ENCODE measurements around the gene PLXNB2.
"Not testable (repeated sequence)": the region's sequence is repeated elsewhere in the genome, so short reads cannot be mapped to it uniquely, and the experiment has no call there.

PLXNB2 gene

DNA sequence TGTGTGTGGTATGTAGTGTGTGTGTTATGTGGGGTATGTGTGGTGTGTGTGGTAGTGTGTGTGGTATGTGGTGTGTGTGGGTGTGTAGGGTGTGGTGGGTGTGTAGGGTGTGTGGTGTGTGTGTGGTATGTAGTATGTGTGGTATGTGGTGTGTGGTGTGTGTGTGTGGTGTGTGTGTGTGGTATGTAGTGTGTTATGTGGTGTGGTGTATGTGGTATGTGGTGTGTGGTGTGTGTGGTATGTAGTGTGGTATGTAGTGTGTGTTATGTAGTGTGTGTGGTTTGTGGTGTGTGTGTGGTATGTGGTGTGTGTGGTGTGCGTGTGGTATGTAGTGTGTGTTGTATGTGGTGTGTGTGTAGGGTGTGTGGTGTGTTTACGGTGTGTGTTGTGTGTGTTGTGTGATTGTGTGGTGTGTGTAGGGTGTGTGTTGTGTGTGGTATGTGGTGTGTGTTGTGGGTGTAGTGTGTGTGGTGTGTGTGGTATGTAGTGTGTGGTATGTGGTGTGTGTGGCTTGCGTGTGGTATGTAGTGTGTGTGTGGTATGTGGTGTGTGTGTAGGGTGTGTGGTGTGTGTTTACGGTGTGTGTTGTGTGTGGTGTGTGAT, 31.5 kb upstream of the PLXNB2 start:
- Histone ChIP-seq H3K4me1 (ENCODE audit: insufficient read depth, low read length) (peaks cover 6% of the 10 kb centered on the region), H3K36me3 (ENCODE audit: insufficient read depth, low read length) (no peaks in the 10 kb centered on the region), H2AFZ (ENCODE audit: low read depth, low read length) (no peak overlapping the region), H3K9me3 (ENCODE audit: low read length) (no peaks in the 10 kb centered on the region), H3K27me3 (ENCODE audit: insufficient read depth, low read length) (no peaks in the 10 kb centered on the region), H3K4me3 (ENCODE audit: low read length) (no peak overlapping the region)

DNA sequence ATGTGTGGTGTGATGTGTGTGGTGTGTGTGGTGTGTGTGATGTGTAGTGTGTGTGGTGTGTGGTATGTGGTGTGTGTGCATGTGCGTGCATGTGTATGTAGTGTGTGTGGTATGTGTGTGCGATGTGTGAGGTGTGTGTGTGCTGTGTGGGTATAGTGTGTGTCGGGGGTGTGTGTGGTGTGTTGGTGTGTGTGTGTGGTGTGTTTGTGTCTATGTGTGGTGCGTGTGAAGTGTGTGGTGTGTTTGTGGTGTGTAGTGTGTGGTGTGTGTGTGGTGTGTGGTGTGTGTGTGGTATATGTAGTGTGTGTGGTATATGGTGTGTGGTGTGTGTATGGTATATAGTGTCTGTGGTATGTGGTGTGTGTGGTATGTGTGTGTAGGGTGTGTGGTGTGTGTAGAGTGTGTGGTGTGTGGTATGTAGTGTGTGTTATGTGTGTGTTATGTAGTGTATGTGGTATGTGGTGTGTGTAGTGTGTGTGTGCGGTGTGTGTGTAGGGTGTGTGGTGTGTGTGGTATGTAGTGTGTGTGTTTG, 30.7 kb upstream of the PLXNB2 start:
- Histone ChIP-seq H3K27me3 (ENCODE audit: insufficient read depth, low read length) (no peaks in the 10 kb centered on the region), H2AFZ (ENCODE audit: low read depth, low read length) (no peak overlapping the region), H3K36me3 (ENCODE audit: insufficient read depth, low read length) (no peaks in the 10 kb centered on the region), H3K4me1 (ENCODE audit: insufficient read depth, low read length) (peaks cover 6% of the 10 kb centered on the region), H3K9me3 (ENCODE audit: low read length) (no peaks in the 10 kb centered on the region), H3K4me3 (ENCODE audit: low read length) (no peak overlapping the region)

DNA sequence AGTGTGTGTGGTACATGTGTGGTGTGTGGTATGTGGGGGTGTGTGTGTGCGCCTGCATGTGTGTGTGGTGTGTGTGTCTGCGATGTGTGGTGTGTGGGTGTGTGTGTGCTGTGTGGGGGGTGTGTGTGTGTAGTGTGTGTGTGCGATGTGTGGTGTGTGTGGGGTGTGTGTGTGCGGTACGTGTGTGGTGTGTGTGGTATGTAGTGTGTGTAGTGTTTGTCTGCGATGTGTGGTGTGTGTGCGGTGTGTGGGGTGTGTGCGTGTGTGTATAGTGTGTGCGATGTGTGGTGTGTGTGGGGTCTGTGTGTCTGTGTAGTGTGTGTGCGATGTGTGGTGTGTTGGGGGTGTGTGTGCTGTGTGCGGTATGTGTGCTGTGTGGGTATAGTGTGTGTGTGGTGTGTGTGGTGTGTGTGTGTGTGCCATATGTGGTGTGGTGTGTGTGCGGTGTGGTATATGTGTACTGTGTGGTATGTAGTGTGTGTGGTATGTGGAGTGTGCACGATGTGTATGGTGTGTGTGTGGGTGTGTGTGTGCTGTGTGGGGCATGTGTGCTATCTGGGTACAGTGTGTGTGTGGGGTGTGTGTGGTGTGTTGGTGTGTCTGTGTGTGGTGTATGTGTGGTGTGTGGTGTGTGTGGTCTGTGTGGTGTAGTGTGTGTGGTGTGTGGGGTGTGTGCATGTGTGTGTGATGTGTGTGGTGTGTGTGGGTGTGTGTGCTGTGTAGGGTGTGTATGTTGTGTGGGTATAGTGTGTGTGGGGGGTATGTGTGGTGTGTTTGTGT, 30.0 kb upstream of the PLXNB2 start:
- Histone ChIP-seq H3K4me3 (ENCODE audit: low read length) (no peak overlapping the region), H3K4me1 (ENCODE audit: insufficient read depth, low read length) (peaks cover 4% of the 10 kb centered on the region), H3K9me3 (ENCODE audit: low read length) (no peaks in the 10 kb centered on the region), H2AFZ (ENCODE audit: low read depth, low read length) (no peak overlapping the region), H3K27me3 (ENCODE audit: insufficient read depth, low read length) (no peaks in the 10 kb centered on the region), H3K36me3 (ENCODE audit: insufficient read depth, low read length) (no peaks in the 10 kb centered on the region)

DNA sequence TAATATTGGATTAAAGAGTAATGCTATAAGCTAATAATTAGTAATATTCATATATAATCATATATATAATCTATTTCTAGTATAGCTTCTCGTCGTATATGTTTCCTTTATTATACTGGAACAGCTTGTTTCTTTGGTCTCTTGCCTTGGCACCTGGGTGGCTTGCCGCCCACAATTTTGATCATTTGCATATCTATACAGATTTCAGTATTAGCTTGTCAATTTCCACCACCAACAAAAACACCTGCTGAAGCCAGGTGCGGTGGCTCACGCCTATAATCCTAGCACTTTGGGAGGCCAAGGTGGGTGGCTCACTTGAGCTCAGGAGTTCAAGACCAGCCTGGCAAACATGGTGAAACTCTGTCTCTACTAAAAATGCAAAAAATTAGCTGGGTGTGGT, 27.0 kb upstream of the PLXNB2 start:
- not testable (repeated sequence) for H3K4me3 ChIP-seq (ENCODE audit: low read length); H2AFZ ChIP-seq (ENCODE audit: low read depth, low read length); H3K27me3 ChIP-seq (ENCODE audit: insufficient read depth, low read length); H3K4me1 ChIP-seq (ENCODE audit: insufficient read depth, low read length); H3K9me3 ChIP-seq (ENCODE audit: low read length); H3K36me3 ChIP-seq (ENCODE audit: insufficient read depth, low read length)

DNA sequence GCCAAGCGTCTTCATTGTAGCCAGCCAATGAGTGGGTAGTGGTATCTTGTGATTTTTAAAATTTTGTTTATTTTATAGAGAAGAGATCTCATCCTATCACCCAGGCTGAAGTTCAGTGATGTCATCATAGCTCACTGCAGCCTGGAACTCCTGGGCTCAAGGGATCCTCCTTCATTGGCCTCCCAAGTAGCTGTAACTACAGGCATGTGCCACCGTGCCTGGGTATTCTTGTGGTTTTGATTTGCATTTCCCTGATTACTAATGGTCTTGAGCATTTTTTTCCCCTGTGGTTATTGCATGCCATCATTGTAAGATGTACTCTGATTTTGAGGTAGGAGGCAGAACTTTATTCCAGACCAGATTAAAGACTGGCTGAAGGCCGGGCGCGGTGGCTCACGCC, 21.8 kb upstream of the PLXNB2 start:
- Histone ChIP-seq H3K4me3 (ENCODE audit: low read length) (no peak overlapping the region), H3K9me3 (ENCODE audit: low read length) (no peaks in the 10 kb centered on the region), H2AFZ (ENCODE audit: low read depth, low read length) (no peak overlapping the region), H3K27me3 (ENCODE audit: insufficient read depth, low read length) (no peaks in the 10 kb centered on the region), H3K36me3 (ENCODE audit: insufficient read depth, low read length) (no peaks in the 10 kb centered on the region), H3K4me1 (ENCODE audit: insufficient read depth, low read length) (peaks cover 18% of the 10 kb centered on the region)

DNA sequence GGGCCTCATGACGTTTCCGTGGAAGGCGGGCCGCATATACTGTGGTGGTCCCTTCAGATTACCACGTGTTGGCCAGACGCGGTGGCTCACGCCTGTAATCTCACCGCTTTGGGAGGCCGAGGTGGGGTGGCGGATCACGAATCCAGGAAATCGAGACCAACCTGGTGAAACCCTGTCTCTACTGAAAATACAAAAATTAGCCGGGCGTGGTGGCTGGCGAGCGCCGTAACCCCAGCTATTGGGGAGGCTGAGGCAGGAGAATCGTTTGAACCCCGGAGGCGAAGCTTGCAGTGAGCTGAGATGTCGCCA, 20.2 kb upstream of the PLXNB2 start:
- H3K27me3 ChIP-seq (ENCODE audit: insufficient read depth, low read length), result no peaks in the 10 kb centered on the region
- H3K4me1 ChIP-seq (ENCODE audit: insufficient read depth, low read length), result peaks cover 18% of the 10 kb centered on the region
- no peaks in the 10 kb centered on the region for H3K9me3 ChIP-seq (ENCODE audit: low read length)

DNA sequence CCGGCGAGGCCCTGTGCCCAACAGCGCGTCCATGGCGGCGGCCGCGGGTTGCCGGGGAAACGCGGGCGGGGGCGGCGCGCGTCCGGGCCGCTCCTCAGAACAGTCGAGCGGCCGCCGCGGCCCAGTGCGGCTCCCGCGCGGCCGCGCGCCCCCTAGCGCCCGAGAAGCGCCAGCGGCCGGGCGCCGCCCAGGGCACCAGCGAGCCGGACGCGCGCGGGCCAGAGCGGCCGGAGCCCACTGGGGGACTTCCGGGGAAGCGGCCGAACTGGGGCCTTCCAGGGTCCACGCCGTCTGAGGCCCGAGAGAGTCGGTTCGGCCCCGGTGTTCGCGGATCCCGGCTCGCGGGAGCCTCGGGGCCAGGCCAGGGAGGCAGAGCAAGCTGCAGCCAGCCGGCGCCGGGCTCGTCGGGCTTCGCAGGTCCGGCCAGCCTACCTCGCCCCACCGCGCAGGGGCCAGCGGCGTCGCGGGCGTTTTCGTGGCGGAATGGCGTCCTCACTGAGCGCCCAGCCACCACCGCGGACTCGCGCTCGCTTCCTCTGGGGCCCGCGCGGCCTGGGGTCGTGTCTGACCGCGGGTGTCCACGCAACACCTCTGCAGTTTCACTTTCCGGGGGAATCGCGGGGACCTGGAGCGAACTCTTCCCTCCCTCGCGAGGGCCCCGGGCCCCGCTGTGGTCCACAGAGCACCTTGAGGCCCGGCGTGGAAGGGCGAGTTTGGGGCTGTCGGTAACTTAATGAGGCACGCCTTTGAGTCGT, 19.7 kb upstream of the PLXNB2 start, which contains the start of gene DENND6B:
Gene DENND6B, minus strand, starts transcription at position 57 of the 755 bp plus-strand sequence. Its CDS starts 24 bp downstream, at position 33.
- Histone ChIP-seq H2AFZ (ENCODE audit: low read depth, low read length) (peak within 1 kb of the TSS; percentile 88), H3K4me1 (ENCODE audit: insufficient read depth, low read length) (peaks cover 18% of the 10 kb centered on the region)

More for the DNA sequence above, 20.2 kb upstream of the PLXNB2 start:
- Histone ChIP-seq H3K36me3 (ENCODE audit: insufficient read depth, low read length) (no peaks in the 10 kb centered on the region), H2AFZ (ENCODE audit: low read depth, low read length) (peak overlapping the region; percentile 88), H3K4me3 (ENCODE audit: low read length) (peak overlapping the region; percentile 59)

DNA sequence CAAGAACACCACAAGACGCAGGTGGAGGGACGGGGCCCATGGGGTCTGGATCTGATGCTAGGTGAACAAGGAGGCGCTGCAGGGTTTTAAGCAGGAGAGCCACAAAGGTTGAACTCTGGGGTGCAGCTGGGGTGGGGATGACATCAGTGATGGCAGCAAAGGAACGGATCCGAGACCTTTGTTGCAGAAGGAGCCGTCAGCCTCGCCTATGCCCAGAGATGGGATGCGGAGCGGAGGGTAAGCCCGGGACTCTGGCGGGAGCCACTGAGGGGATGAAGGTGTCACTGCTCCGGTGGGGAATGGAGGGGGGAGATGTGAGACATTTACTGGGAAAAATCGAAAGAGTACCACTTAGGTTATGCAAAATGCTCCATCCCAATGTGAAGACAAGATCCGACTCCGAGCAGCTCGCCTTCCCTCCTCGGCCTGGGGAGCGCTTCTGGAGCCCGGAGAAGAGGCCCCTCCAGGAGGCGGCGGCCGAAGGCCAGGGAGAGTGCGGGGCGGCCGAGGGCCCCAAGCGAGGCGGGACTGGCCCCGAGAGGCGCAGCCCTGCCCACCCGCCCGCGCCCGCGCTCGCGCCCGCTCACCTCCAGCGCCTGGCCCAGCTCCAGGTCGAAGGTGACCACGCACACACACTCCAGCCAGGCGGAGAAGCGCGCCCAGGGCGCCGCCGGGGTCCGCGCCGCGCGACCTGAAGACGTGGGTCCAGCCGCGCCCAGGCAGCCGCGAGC, 18.9 kb upstream of the PLXNB2 start:
- Histone ChIP-seq H3K36me3 (ENCODE audit: insufficient read depth, low read length) (no peaks in the 10 kb centered on the region), H2AFZ (ENCODE audit: low read depth, low read length) (no peak overlapping the region), H3K4me1 (ENCODE audit: insufficient read depth, low read length) (peaks cover 18% of the 10 kb centered on the region), H3K4me3 (ENCODE audit: low read length) (peak overlapping the region; percentile 59), H3K9me3 (ENCODE audit: low read length) (no peaks in the 10 kb centered on the region), H3K27me3 (ENCODE audit: insufficient read depth, low read length) (no peaks in the 10 kb centered on the region)

More for the DNA sequence above, 19.7 kb upstream of the PLXNB2 start, which contains the start of gene DENND6B:
- Histone ChIP-seq H3K9me3 (ENCODE audit: low read length) (no peaks in the 10 kb centered on the region), H3K27me3 (ENCODE audit: insufficient read depth, low read length) (no peaks in the 10 kb centered on the region), H3K36me3 (ENCODE audit: insufficient read depth, low read length) (no peaks in the 10 kb centered on the region), H3K4me3 (ENCODE audit: low read length) (peak within 1 kb of the TSS; percentile 59)

DNA sequence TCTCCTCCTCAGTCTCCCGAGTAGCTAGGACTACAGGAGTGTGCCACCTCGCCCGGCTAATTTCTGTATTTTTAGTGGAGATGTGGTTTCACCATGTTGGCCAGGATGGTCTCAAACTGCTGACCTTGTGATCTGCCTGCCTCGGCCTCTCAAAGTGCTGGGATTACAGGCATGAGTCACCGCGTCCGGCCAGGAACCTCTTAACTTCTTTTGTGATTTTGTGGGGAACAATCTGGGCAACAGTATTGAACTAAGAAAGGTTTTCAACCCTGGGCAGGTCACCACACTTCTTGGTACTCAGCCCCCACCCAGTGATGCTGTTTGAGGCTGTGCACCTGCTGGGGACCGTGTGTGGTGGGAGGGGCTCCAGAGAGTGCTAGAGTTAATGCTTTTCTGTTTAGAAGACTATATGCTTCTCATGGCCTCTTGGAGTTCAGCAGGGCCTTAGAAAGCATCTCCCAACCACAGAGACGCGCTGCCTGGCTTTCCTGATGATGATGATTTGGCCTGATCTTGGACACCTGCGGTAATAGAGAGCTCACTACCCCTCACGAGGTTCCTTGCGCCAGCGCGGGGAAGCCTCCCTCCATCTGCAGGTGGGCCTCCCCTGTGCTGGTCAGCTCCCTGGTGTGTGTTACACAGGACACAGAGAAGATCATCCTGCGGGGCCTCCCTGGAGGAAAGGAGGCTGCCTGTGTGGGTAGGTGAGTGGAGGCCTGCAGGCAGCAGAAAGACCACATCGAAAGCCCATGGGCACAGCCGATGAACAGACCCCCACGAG, 18.2 kb upstream of the PLXNB2 start:
- Histone ChIP-seq H3K27me3 (ENCODE audit: insufficient read depth, low read length) (no peaks in the 10 kb centered on the region), H3K36me3 (ENCODE audit: insufficient read depth, low read length) (no peaks in the 10 kb centered on the region), H3K4me3 (ENCODE audit: low read length) (peak overlapping the region; percentile 59), H3K9me3 (ENCODE audit: low read length) (no peaks in the 10 kb centered on the region), H2AFZ (ENCODE audit: low read depth, low read length) (no peak overlapping the region), H3K4me1 (ENCODE audit: insufficient read depth, low read length) (peaks cover 18% of the 10 kb centered on the region)

DNA sequence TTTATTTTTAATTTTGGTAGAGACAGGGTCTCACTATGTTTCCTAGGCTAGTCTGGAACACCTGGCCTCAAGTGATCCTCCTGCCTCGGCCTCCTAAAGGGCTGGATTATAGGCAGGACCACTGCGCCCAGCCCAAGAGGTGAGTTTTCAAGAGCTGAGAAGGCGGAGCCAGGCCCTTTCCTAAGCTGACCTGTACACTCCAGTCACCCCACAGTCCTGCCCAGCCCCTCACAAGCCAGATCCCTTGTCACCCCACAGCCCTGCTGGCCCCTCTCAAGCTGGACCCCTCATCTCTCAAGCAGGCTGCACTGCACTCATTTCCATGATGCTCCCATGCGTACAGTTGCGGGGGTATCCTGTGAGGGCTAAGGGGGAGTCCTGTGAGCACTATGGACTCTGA, 16.5 kb upstream of the PLXNB2 start:
- Histone ChIP-seq H3K4me1 (ENCODE audit: insufficient read depth, low read length) (peaks cover 18% of the 10 kb centered on the region), H2AFZ (ENCODE audit: low read depth, low read length) (no peak overlapping the region), H3K36me3 (ENCODE audit: insufficient read depth, low read length) (no peaks in the 10 kb centered on the region), H3K27me3 (ENCODE audit: insufficient read depth, low read length) (no peaks in the 10 kb centered on the region), H3K9me3 (ENCODE audit: low read length) (no peaks in the 10 kb centered on the region), H3K4me3 (ENCODE audit: low read length) (no peak overlapping the region)

DNA sequence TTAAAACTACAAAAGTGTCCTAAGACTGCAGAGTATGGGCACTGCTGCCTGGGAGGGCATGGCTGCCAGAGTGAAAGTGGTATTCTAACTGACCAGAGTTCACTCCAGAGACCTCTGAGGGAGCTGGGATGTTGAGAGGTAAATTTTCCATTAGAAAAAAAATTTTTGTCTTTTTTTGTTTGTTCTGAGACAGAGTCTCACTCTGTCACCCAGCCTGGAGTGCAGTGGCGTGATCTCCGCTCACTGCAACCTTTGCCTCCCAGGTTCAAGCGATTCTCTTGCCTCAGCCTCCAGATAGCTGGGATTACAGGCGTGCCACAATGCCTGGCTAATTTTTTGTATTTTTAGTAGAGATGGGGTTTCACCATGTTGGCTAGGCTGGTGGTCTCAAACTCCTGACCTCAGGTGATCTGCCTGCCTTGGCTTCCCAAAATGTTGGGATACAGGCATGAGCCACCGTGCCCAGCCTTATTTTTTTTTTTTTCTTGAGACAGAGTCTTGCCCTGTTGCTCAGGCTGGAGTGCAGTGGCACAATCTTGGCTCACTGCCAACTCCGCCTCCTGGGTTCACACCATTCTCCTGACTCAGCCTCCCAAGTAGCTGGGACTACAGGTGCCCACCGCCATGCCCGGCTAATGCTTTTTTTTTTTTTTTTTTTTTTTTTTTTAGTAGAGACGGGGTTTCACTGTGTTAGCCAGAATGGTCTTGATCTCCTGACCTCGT, 15.1 kb upstream of the PLXNB2 start:
- not testable (repeated sequence) for H3K9me3 ChIP-seq (ENCODE audit: low read length); H2AFZ ChIP-seq (ENCODE audit: low read depth, low read length); H3K36me3 ChIP-seq (ENCODE audit: insufficient read depth, low read length); H3K27me3 ChIP-seq (ENCODE audit: insufficient read depth, low read length); H3K4me3 ChIP-seq (ENCODE audit: low read length)
- peaks cover 13% of the 10 kb centered on the region for H3K4me1 ChIP-seq (ENCODE audit: insufficient read depth, low read length)
